Endothelial cell of umbilical vein (primary cell): Measurements from ENCODE around the gene RELN. TPM values are rescaled to one million over a fixed set of nuclear protein-coding genes. Genes with fewer than 3 reads are reported as not detected.

ENCODE experiments used
- BruUV-seq: library from RNA; stranded (reverse); fragments of 400-500 nt; replicated peaks from 2 replicates; lab custom pipeline; 2021; lab: Mats Ljungman, UMichigan
- CTCF ChIA-PET: fragments of 300-600, 350-600 bp; sonication (Branson Sonifier 250); formaldehyde crosslinking; loops from one replicate; lab custom pipeline; 2021; ENCODE audit warnings: antibody characterized with exemption, inconsistent platforms; lab: Charles Lee
- POLR2A ChIA-PET: fragments of 300-600, 350-600 bp; sonication (Branson Sonifier 250); formaldehyde crosslinking; loops from one replicate; lab custom pipeline; 2021; ENCODE audit warnings: antibody characterized with exemption, inconsistent platforms; lab: Charles Lee
- DNase-seq: peaks from one replicate; pipeline ENCODE4 v3.0.0-alpha.2; 2011; ENCODE audit warnings: low read depth, low spot score
- FAIRE-seq: peaks from 2 replicates; lab custom pipeline; 2011; peaks lifted over from hg19 to GRCh38; lab: Jason Lieb, UNC
- H2AFZ ChIP-seq: 2 replicates; pipeline ENCODE4 v1.6.0; 2012; ENCODE audit warnings: low read depth, low read length, control low read depth, inconsistent platforms
- H3K27ac ChIP-seq: 2 replicates; pipeline ENCODE4 v1.5.1; 2011; ENCODE audit warnings: low read depth, mild to moderate bottlenecking, control low read depth, low read length, moderate library complexity; ENCODE audit not compliant: insufficient read depth
- H3K27me3 ChIP-seq, 2 experiments: 2 replicates each; pipeline versions ENCODE4 v1.6.0 to v1.6.1; 2011; ENCODE audit warnings: low read length in 2 of 2, mixed read lengths in 1 of 2; ENCODE audit not compliant: control insufficient read depth in 2 of 2, insufficient read depth in 2 of 2
- H3K36me3 ChIP-seq, 2 experiments: 2 replicates in 1 of 2; 3 replicates in 1 of 2; pipeline ENCODE4 v1.5.1; 2011; ENCODE audit warnings: low read length in 2 of 2, mild to moderate bottlenecking in 1 of 2, moderate library complexity in 1 of 2; ENCODE audit not compliant: control insufficient read depth in 2 of 2, insufficient read depth in 2 of 2; ENCODE audit errors: extremely low read depth in 1 of 2
- H3K4me1 ChIP-seq: 3 replicates; pipeline ENCODE4 v1.5.1; 2011; ENCODE audit warnings: mild to moderate bottlenecking, low read length; ENCODE audit not compliant: control insufficient read depth, insufficient read depth; ENCODE audit errors: extremely low read depth
- H3K4me2 ChIP-seq: 2 replicates; pipeline ENCODE4 v1.6.1; 2011; ENCODE audit warnings: low read length, control low read depth, mixed read lengths; ENCODE audit not compliant: insufficient read depth
- H3K4me3 ChIP-seq, 3 experiments: fragments of 200-600 bp in 1 of 3; sonication (generic), shearing (Covaris generic) in 1 of 3; replicated peaks in 1 of 3; 2 replicates each; pipeline ENCODE4 v1.5.1; 2011 to 2016; ENCODE audit warnings: control low read depth in 3 of 3, low read length in 3 of 3, mild to moderate bottlenecking in 2 of 3, inconsistent platforms in 1 of 3, low read depth in 1 of 3, moderate library complexity in 1 of 3; ENCODE audit not compliant: insufficient read depth in 1 of 3
- H3K79me2 ChIP-seq: 2 replicates; pipeline ENCODE4 v1.6.0; 2012; ENCODE audit warnings: low read length, inconsistent platforms; ENCODE audit not compliant: control insufficient read depth, insufficient read depth
- H3K9ac ChIP-seq: replicated peaks from 2 replicates; pipeline ENCODE3; 2011; ENCODE audit warnings: low read length, control low read depth; ENCODE audit not compliant: insufficient read depth; ENCODE audit errors: extremely low read depth
- H3K9me1 ChIP-seq: replicated peaks from 3 replicates; pipeline ENCODE4 v1.6.0; 2011; ENCODE audit warnings: mild to moderate bottlenecking, low read length; ENCODE audit not compliant: control insufficient read depth, insufficient read depth; ENCODE audit errors: extremely low read depth
- H3K9me3 ChIP-seq: replicated peaks from 2 replicates; pipeline ENCODE4 v1.5.1; 2012; ENCODE audit warnings: low read length, inconsistent platforms; ENCODE audit not compliant: control insufficient read depth, insufficient read depth
- H4K20me1 ChIP-seq: replicated peaks from 2 replicates; pipeline ENCODE3; 2011; ENCODE audit warnings: mild to moderate bottlenecking, low read length; ENCODE audit not compliant: control insufficient read depth, insufficient read depth; ENCODE audit errors: extremely low read depth
- CTCF ChIP-seq, 2 donors: IDR thresholded peaks; 1 replicate in 1 of 2; 2 replicates in 1 of 2; pipeline ENCODE4 v1.5.1; 2011; ENCODE audit warnings: low read length in 2 of 2, mild to moderate bottlenecking in 2 of 2, moderate library complexity in 2 of 2, control low read depth in 1 of 2, inconsistent platforms in 1 of 2, low read depth in 1 of 2; ENCODE audit not compliant: insufficient read depth in 1 of 2; ENCODE audit errors: extremely low read depth in 1 of 2
- EZH2 ChIP-seq: IDR thresholded peaks from 2 replicates; pipeline ENCODE4 v1.6.1; 2012; ENCODE audit warnings: borderline replicate concordance, low read depth, mild to moderate bottlenecking, moderate library complexity, low read length, inconsistent platforms; ENCODE audit not compliant: severe bottlenecking
- FOS ChIP-seq: IDR thresholded peaks from 2 replicates; pipeline ENCODE4 v1.6.1; 2011; ENCODE audit warnings: mild to moderate bottlenecking, low read length, moderate library complexity, borderline replicate concordance; ENCODE audit not compliant: insufficient read depth
- GATA2 ChIP-seq: IDR thresholded peaks from 2 replicates; pipeline ENCODE4 v1.7.0; 2011; ENCODE audit warnings: low read depth, mild to moderate bottlenecking, moderate library complexity, mixed read lengths, low read length; ENCODE audit not compliant: insufficient read length, insufficient read depth
- JUN ChIP-seq: IDR thresholded peaks from 2 replicates; pipeline ENCODE4 v1.6.1; 2011; ENCODE audit warnings: borderline replicate concordance, low read depth; ENCODE audit not compliant: insufficient read length, insufficient read depth
- MAX ChIP-seq: IDR thresholded peaks from 2 replicates; pipeline ENCODE4 v1.6.1; 2011; ENCODE audit not compliant: insufficient read depth, insufficient read length
- MYC ChIP-seq: IDR thresholded peaks from one replicate; pipeline ENCODE4 v1.6.1; 2011; ENCODE audit warnings: mild to moderate bottlenecking, low read depth, low read length
- POLR2A ChIP-seq: IDR thresholded peaks from 2 replicates; pipeline ENCODE4 v1.6.1; 2012; ENCODE audit warnings: low read depth, mild to moderate bottlenecking, control low read depth, low read length
- POLR2AphosphoS5 ChIP-seq: IDR thresholded peaks from 2 replicates; pipeline ENCODE4 v1.6.1; 2012; ENCODE audit warnings: low read depth, mild to moderate bottlenecking, control low read depth, low read length, moderate library complexity; ENCODE audit not compliant: insufficient read depth
- dilution Hi-C: fragments of 300-500 bp; cut with MboI; formaldehyde crosslinking; loops from one replicate; pipeline ENCODE4 v1.15.0; 2019; ENCODE audit warnings: low sequenced_read_pairs; ENCODE audit not compliant: extremely low pct_ligation_motif_present
- intact Hi-C: fragments of 100-400 bp; cut with micrococcal nuclease; formaldehyde crosslinking; loops from one replicate; pipeline ENCODE4 v1.10.0; 2022
- polyA plus RNA-seq, 4 experiments: library from polyadenylated mRNA; depleted of rRNA in 3 of 4; stranded (reverse) in 3 of 4; unstranded in 1 of 4; fragments of >200 nt; gene quantifications; 2 replicates each; pipeline versions ENCODE4 v1.2.1 to v1.2.3, GENCODE V29; 2011 to 2012; ENCODE audit warnings: missing spikeins in 1 of 4
- total RNA-seq: library from RNA; stranded (reverse); gene quantifications from 2 replicates; pipeline ENCODE4 v1.2.3, GENCODE V29; 2021

The RELN gene
- total and polyA plus RNA-seq, 2 donors (not counting 3 experiments of a cell fraction or from before 2014, with no cell fraction given) = 0.15 to 0.22 TPM

GRCh38 chr7:104029765-104030164, 40.3 kb upstream of the RELN start:
- ChIA-PET CTCF (no interaction called here), POLR2A (no interaction called here)
- no peak for TF ChIP-seq POLR2AphosphoS5
- TF ChIP-seq JUN = no peak
- no peak for TF ChIP-seq MAX
- no peak for TF ChIP-seq CTCF (IDR thresholded peaks at IDR 0.05; ENCODE audit: extremely low read depth in 1 of 2, insufficient read depth in 1 of 2, low read depth in 1 of 2, low read length in 2 of 2)
- no peak for TF ChIP-seq POLR2A
- TF ChIP-seq FOS = no peak
- no peak for TF ChIP-seq GATA2
- no peak for TF ChIP-seq MYC
- TF ChIP-seq EZH2 = no peak
- no peak overlapping the region for H3K9ac ChIP-seq
- intact Hi-C loops (no loop called here), dilution Hi-C loops (no loop called here)
- no peaks in the 10 kb centered on the region for H3K9me3 ChIP-seq
- DNase-seq (no peak), FAIRE-seq (no peak)
- H3K9me1 ChIP-seq = no peaks in the 10 kb centered on the region
- H4K20me1 ChIP-seq = no peaks in the 10 kb centered on the region
- no peaks in the 10 kb centered on the region for H3K79me2 ChIP-seq
- no peaks in the 10 kb centered on the region for H3K27me3 ChIP-seq
- no peaks in the 10 kb centered on the region for H3K4me1 ChIP-seq
- H2AFZ ChIP-seq = no peak overlapping the region
- no peak overlapping the region for H3K4me2 ChIP-seq
- H3K4me3 ChIP-seq = no peak overlapping the region
- no TSS peak for BruUV-seq
- H3K27ac ChIP-seq = no peak overlapping the region
- no peaks in the 10 kb centered on the region for H3K36me3 ChIP-seq
